Suppressor macrophage treated with lipopolysaccharide for 4 hours (primary cell): Measurements from ENCODE around the gene BAIAP2.

Experiments used
- DNase-seq: peaks from one replicate; pipeline ENCODE4 v3.0.0-alpha.2; 2020

Gene BAIAP2

GRCh38 chr17:81037798-81038733 lies 3.1 kb downstream of the BAIAP2 start:
- DNase-seq: no peak

- DNase-seq: no peak
These were observed 4.1 kb downstream of the BAIAP2 start for GRCh38 chr17:81039096-81039495.

- DNase-seq: no peak
These were observed 5.2 kb downstream of the BAIAP2 start for GRCh38 chr17:81039854-81040758.

GRCh38 chr17:81040791-81041337 lies 5.9 kb downstream of the BAIAP2 start:
- DNase-seq: peak; percentile 27

GRCh38 chr17:81042606-81043005 lies 7.7 kb downstream of the BAIAP2 start:
- DNase-seq: no peak

GRCh38 chr17:81043319-81043724 lies 8.4 kb downstream of the BAIAP2 start:
- DNase-seq: no peak

GRCh38 chr17:81043725-81044427 lies 8.9 kb downstream of the BAIAP2 start:
- DNase-seq: no peak

- no peak for DNase-seq
These were observed 9.4 kb downstream of the BAIAP2 start for GRCh38 chr17:81044428-81044763.

GRCh38 chr17:81044764-81045589 lies 10.0 kb downstream of the BAIAP2 start:
- DNase-seq: no peak

- DNase-seq: no peak
These were observed 10.7 kb downstream of the BAIAP2 start for GRCh38 chr17:81045590-81046095.

GRCh38 chr17:81046132-81046769 lies 11.3 kb downstream of the BAIAP2 start:
- DNase-seq: no peak

GRCh38 chr17:81046770-81047359 lies 11.9 kb downstream of the BAIAP2 start:
- DNase-seq: no peak

GRCh38 chr17:81048827-81049371 lies 13.9 kb downstream of the BAIAP2 start:
- no peak for DNase-seq

- no peak for DNase-seq
These were observed 14.5 kb downstream of the BAIAP2 start for GRCh38 chr17:81049372-81049911.

GRCh38 chr17:81049973-81050551 lies 15.1 kb downstream of the BAIAP2 start:
- DNase-seq: peak; percentile 85

- no peak for DNase-seq
These were observed 16.0 kb downstream of the BAIAP2 start for GRCh38 chr17:81050645-81051625.

- DNase-seq: no peak
These were observed 17.4 kb downstream of the BAIAP2 start for GRCh38 chr17:81052199-81052997.
